Natural killer cell (primary cell): ENCODE data around the gene WDR77. TPM values are rescaled to one million over a fixed set of nuclear protein-coding genes. Genes with fewer than 3 reads are reported as not detected.

Experiments used
- ATAC-seq, 3 donors: fragments of 150-1000 bp in 2 of 3; fragments of 200-7000 bp in 1 of 3; cut with Tn5 transposase; 1 replicate in 1 of 3; 2 replicates in 2 of 3; pipeline ENCODE4 v1.10.0; 2021; ENCODE audit warnings: mild to moderate bottlenecking in 2 of 3, moderate library complexity in 2 of 3
- DNase-seq, 2 donors: peaks; one replicate each; pipeline versions ENCODE4 v3.0.0 to v3.0.0-alpha.2; 2013 to 2021; ENCODE audit warnings: mixed read lengths in 1 of 2
- H3K27ac ChIP-seq: one replicate; pipeline ENCODE4 v1.5.1; 2013; ENCODE audit warnings: mild to moderate bottlenecking, low read length
- H3K27me3 ChIP-seq: one replicate; pipeline ENCODE4 v1.6.1; 2013; ENCODE audit warnings: low read length; ENCODE audit not compliant: control insufficient read depth, insufficient read depth
- H3K36me3 ChIP-seq: one replicate; pipeline ENCODE4 v1.6.1; 2013; ENCODE audit warnings: low read length; ENCODE audit not compliant: control insufficient read depth, insufficient read depth
- H3K4me1 ChIP-seq: one replicate; pipeline ENCODE4 v1.6.1; 2013; ENCODE audit warnings: low read length; ENCODE audit not compliant: control insufficient read depth, insufficient read depth
- H3K4me3 ChIP-seq: one replicate; pipeline ENCODE4 v1.5.1; 2013; ENCODE audit warnings: low read length
- H3K9me3 ChIP-seq: one replicate; pipeline ENCODE4 v1.6.1; 2013; ENCODE audit warnings: low read length; ENCODE audit not compliant: control insufficient read depth, insufficient read depth
- H3K27ac Mint-ChIP-seq, 2 donors: one replicate each; pipeline ENCODE4 v1.8.0; 2022; ENCODE audit warnings: mild to moderate bottlenecking in 2 of 2, mixed read lengths in 2 of 2, moderate library complexity in 1 of 2
- H3K27me3 Mint-ChIP-seq, 2 donors: one replicate each; pipeline ENCODE4 v1.8.0; 2022; ENCODE audit warnings: low read depth in 2 of 2, mixed read lengths in 2 of 2
- H3K36me3 Mint-ChIP-seq: one replicate; pipeline ENCODE4 v1.8.0; 2022; ENCODE audit warnings: mixed read lengths
- H3K4me1 Mint-ChIP-seq, 2 donors: one replicate each; pipeline ENCODE4 v1.8.0; 2022; ENCODE audit warnings: mixed read lengths in 2 of 2
- H3K4me3 Mint-ChIP-seq: one replicate; pipeline ENCODE4 v1.8.0; 2022; ENCODE audit warnings: mild to moderate bottlenecking, moderate library complexity, mixed read lengths
- H3K9me3 Mint-ChIP-seq, 2 donors: one replicate each; pipeline ENCODE4 v1.8.0; 2022; ENCODE audit warnings: mixed read lengths in 2 of 2
- WGBS: methylation state at CpG from one replicate; pipeline ENCODE4 v1.1.7; 2013; ENCODE audit warnings: missing lambda C conversion rate; ENCODE audit not compliant: insufficient coverage; 5-methylcytosine and 5-hydroxymethylcytosine counted together
- intact Hi-C: fragments of 100-400 bp; cut with micrococcal nuclease; formaldehyde crosslinking; loops from one replicate; pipeline ENCODE4 v1.14.2; 2022
- total RNA-seq, 4 donors: library from RNA; stranded (reverse); fragments of 120-200 nt in 1 of 4; gene quantifications; one replicate each; pipeline versions ENCODE4 v1.2.3 to v1.2.4, GENCODE V29; 2013 to 2022
- TF ChIP-seq, protein P1 (sequence below): fragments of 200-600 bp; IDR thresholded peaks from one replicate; pipeline ENCODE4 v1.8.0; 2022; ENCODE audit warnings: antibody characterized with exemption

Gene WDR77
- total RNA-seq, 3 donors from 2014 or later (not counting 1 experiment from before 2014, with no cell fraction given), result 15.5 to 20.8 (median 17.8) TPM

- ATAC-seq, result no peak
- H3K36me3 Mint-ChIP-seq, result no peaks in the 10 kb centered on the region
- WGBS, result 86% methylated on average over 7 of the region's 7 CpGs
- Histone ChIP-seq H3K4me1 (peaks cover 3% of the 10 kb centered on the region), H3K4me3 (no peak overlapping the region), H3K27ac (no peak overlapping the region), H3K36me3 (no peaks in the 10 kb centered on the region), H3K27me3 (no peaks in the 10 kb centered on the region), H3K9me3 (no peaks in the 10 kb centered on the region)
- no peaks in the 10 kb centered on the region for H3K9me3 Mint-ChIP-seq
- H3K4me1 Mint-ChIP-seq, result peaks cover 0 to 4% of the 10 kb centered on the region in 2 donors
- H3K27ac Mint-ChIP-seq, result no peak overlapping the region
- H3K27me3 Mint-ChIP-seq, result no peaks in the 10 kb centered on the region
- no peak for DNase-seq
- H3K4me3 Mint-ChIP-seq, result no peak overlapping the region
- intact Hi-C loops, result no loop called here
- TF ChIP-seq, protein P1, sequence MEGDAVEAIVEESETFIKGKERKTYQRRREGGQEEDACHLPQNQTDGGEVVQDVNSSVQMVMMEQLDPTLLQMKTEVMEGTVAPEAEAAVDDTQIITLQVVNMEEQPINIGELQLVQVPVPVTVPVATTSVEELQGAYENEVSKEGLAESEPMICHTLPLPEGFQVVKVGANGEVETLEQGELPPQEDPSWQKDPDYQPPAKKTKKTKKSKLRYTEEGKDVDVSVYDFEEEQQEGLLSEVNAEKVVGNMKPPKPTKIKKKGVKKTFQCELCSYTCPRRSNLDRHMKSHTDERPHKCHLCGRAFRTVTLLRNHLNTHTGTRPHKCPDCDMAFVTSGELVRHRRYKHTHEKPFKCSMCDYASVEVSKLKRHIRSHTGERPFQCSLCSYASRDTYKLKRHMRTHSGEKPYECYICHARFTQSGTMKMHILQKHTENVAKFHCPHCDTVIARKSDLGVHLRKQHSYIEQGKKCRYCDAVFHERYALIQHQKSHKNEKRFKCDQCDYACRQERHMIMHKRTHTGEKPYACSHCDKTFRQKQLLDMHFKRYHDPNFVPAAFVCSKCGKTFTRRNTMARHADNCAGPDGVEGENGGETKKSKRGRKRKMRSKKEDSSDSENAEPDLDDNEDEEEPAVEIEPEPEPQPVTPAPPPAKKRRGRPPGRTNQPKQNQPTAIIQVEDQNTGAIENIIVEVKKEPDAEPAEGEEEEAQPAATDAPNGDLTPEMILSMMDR, result no peak
Measured at GRCh38 chr1:111491070-111491469, 42.0 kb upstream of the WDR77 start.

- no peaks in the 10 kb centered on the region for H3K9me3 ChIP-seq
- no peaks in the 10 kb centered on the region for H3K27me3 ChIP-seq
- 86% methylated on average over 4 of the region's 4 CpGs for WGBS
- H3K4me1 ChIP-seq, result peaks cover 3% of the 10 kb centered on the region
- Mint-ChIP-seq H3K4me1 (peaks cover 0 to 4% of the 10 kb centered on the region in 2 donors), H3K9me3 (no peaks in the 10 kb centered on the region), H3K36me3 (no peaks in the 10 kb centered on the region), H3K4me3 (no peak overlapping the region), H3K27me3 (no peaks in the 10 kb centered on the region), H3K27ac (no peak overlapping the region)
- no peak overlapping the region for H3K4me3 ChIP-seq
- ATAC-seq (no peak), DNase-seq (no peak)
- H3K36me3 ChIP-seq, result no peaks in the 10 kb centered on the region
- intact Hi-C loops, result no loop called here
- TF ChIP-seq, protein P1, result no peak
- H3K27ac ChIP-seq, result no peak overlapping the region
Measured at GRCh38 chr1:111490220-111490619, 41.2 kb upstream of the WDR77 start.

DNA sequence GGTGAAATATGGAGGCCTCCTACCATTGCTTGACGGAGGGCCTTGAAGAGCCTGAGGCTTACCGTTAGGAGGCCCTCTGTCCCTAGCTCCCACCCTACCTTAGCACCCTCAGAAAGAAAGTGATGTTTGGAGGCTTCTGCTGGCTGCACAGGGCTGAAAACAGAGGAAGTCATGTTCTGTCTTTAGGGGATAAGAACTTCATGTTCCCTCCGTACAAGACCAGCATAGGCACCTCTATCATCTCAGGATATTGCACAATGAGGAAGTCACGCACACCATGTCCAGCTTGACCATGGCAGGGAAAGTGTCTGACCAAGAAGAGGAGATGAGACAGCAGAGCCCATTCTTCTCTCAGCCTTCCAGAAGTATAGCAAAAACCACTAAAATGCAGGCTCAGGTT, 40.5 kb upstream of the WDR77 start:
- Histone ChIP-seq H3K9me3 (no peaks in the 10 kb centered on the region), H3K4me3 (no peak overlapping the region), H3K27ac (no peak overlapping the region), H3K27me3 (no peaks in the 10 kb centered on the region), H3K4me1 (peaks cover 3% of the 10 kb centered on the region), H3K36me3 (no peaks in the 10 kb centered on the region)
- 50% methylated on average over 2 of the region's 4 CpGs for WGBS
- no peaks in the 10 kb centered on the region for H3K36me3 Mint-ChIP-seq
- no peaks in the 10 kb centered on the region for H3K9me3 Mint-ChIP-seq
- no peaks in the 10 kb centered on the region for H3K27me3 Mint-ChIP-seq
- no peak overlapping the region for H3K27ac Mint-ChIP-seq
- ATAC-seq (peak in 1 of 3 donors; percentile 64), DNase-seq (no peak)
- TF ChIP-seq, protein P1, result no peak
- intact Hi-C loops, result no loop called here
- peaks cover 0 to 4% of the 10 kb centered on the region in 2 donors for H3K4me1 Mint-ChIP-seq
- H3K4me3 Mint-ChIP-seq, result no peak overlapping the region

GRCh38 chr1:111488669-111489068, 39.6 kb upstream of the WDR77 start:
- intact Hi-C loops, result no loop called here
- Histone ChIP-seq H3K9me3 (no peaks in the 10 kb centered on the region), H3K36me3 (no peaks in the 10 kb centered on the region), H3K27me3 (no peaks in the 10 kb centered on the region), H3K4me1 (peaks cover 3% of the 10 kb centered on the region), H3K27ac (no peak overlapping the region), H3K4me3 (no peak overlapping the region)
- 95% methylated on average over 9 of the region's 9 CpGs for WGBS
- TF ChIP-seq, protein P1, result no peak
- no peak for DNase-seq
- Mint-ChIP-seq H3K27ac (no peak overlapping the region), H3K9me3 (no peaks in the 10 kb centered on the region), H3K36me3 (no peaks in the 10 kb centered on the region), H3K4me3 (no peak overlapping the region), H3K27me3 (no peaks in the 10 kb centered on the region), H3K4me1 (peaks cover 6 to 7% of the 10 kb centered on the region in 2 donors)
- no peak for ATAC-seq
